Kidney (tissue), 14 donors: Measurements from ENCODE around the gene RBM15B. TPM values are rescaled to one million over a fixed set of nuclear protein-coding genes. Genes with fewer than 3 reads are reported as not detected.

Source experiments
- DNase-seq, 5 donors: peaks; one replicate each; pipeline ENCODE4 v3.0.0-alpha.2; 2013 to 2020
- FAIRE-seq: peaks from 2 replicates; lab custom pipeline; 2012; peaks lifted over from hg19 to GRCh38; lab: Jason Lieb, UNC
- H3K27ac ChIP-seq, 2 donors: one replicate each; pipeline ENCODE4 v1.7.0; 2013; ENCODE audit warnings: low read depth in 2 of 2, low read length in 2 of 2, inconsistent platforms in 1 of 2
- H3K27me3 ChIP-seq: one replicate; pipeline ENCODE4 v1.7.1; 2013; ENCODE audit warnings: low read length, inconsistent platforms; ENCODE audit not compliant: control insufficient read depth, insufficient read depth
- H3K36me3 ChIP-seq, 3 donors: one replicate each; pipeline versions ENCODE4 v1.7.0 to v1.7.1; 2013; ENCODE audit warnings: low read length in 3 of 3, control low read depth in 1 of 3, inconsistent platforms in 1 of 3; ENCODE audit not compliant: insufficient read depth in 3 of 3, control insufficient read depth in 2 of 3
- H3K4me1 ChIP-seq, 3 donors: one replicate each; pipeline versions ENCODE4 v1.7.0 to v1.7.1; 2013; ENCODE audit warnings: low read length in 3 of 3, inconsistent platforms in 1 of 3, low read depth in 1 of 3; ENCODE audit not compliant: control insufficient read depth in 2 of 3, insufficient read depth in 2 of 3
- H3K4me3 ChIP-seq, 3 donors: one replicate each; pipeline versions ENCODE4 v1.7.0 to v1.8.1; 2013; ENCODE audit warnings: low read length in 3 of 3, control low read depth in 1 of 3, inconsistent platforms in 1 of 3
- H3K9ac ChIP-seq, 3 donors: one replicate each; pipeline versions ENCODE4 v1.7.0 to v1.7.1; 2013; ENCODE audit warnings: low read length in 3 of 3, control low read depth in 1 of 3, inconsistent platforms in 1 of 3
- H3K9me3 ChIP-seq, 3 donors: one replicate each; pipeline versions ENCODE4 v1.7.0 to v1.7.1; 2013; ENCODE audit warnings: low read length in 3 of 3, control low read depth in 1 of 3, inconsistent platforms in 1 of 3; ENCODE audit not compliant: control insufficient read depth in 2 of 3, insufficient read depth in 1 of 3
- intact Hi-C: fragments of 100-400 bp; cut with DNase I; formaldehyde crosslinking; loops from one replicate; pipeline ENCODE4 v1.11.1; 2022
- polyA plus RNA-seq: library from polyadenylated mRNA; stranded (reverse); fragments of 350-450 nt; fragmentation: Illumina TruSeq; extraction: RNeasy Lipid Tissue Mini Kit (QIAGEN cat#74804); gene quantifications from one replicate; pipeline ENCODE4 v1.2.3, GENCODE V29; 2014; ENCODE audit warnings: low read depth, low replicate concordance; ENCODE audit not compliant: insufficient read depth
- total RNA-seq: library from RNA; stranded (reverse); fragmentation: NEBNext Ultra II Directional; extraction: Animal tissue kit (Norgen Biotek cat#: 25700); gene quantifications from one replicate; pipeline ENCODE4 v1.2.1, GENCODE V29; 2021
- TF ChIP-seq, protein P1 (sequence below): IDR thresholded peaks from 3 replicates; pipeline ENCODE4 v1.5.1; 2012; ENCODE audit warnings: mild to moderate bottlenecking, moderate library complexity, borderline replicate concordance; ENCODE audit not compliant: insufficient read depth; ENCODE audit errors: extremely low read depth
- donor health status: control.
- donor health status: control.
- donor health status: control.
- donor health status: control.
- donor health status: control.
- donor health status: DM: yes; HTN: yes; CAD: no.
- donor health status: Normal renal cell carcinoma (clear cell type).

Gene RBM15B
- total and polyA plus RNA-seq, 2 donors from 2014 or later, result 9.8 to 28.0 TPM

DNA sequence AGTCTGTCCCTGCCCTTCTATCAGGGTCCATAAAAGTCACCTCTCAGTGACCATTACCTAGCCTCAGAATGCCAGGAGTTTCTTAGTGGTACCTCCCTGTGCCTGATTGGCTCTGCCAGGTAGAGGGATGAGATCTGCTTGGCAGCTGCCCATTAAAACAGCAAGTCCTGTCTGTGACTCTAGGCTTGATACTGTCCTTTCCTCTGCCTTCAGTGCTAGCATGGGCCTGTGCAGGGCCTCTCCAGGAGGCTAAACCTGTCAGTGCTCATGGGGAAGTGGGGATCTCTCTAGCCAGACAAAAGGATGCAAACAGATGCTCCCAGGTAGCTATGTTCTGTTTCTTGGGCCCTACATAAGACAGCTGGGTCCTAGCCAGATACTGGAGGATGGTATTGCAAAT is 15.9 kb upstream of the RBM15B start:
- no peak overlapping the region for H3K4me3 ChIP-seq
- no peaks in the 10 kb centered on the region for H3K27me3 ChIP-seq
- H3K9me3 ChIP-seq, result no peaks in the 10 kb centered on the region
- intact Hi-C loops, result loop anchor here (10.0 kb wide), 2 partner anchors 270 to 750 kb away; no protein-coding TSS in a partner anchor
- DNase-seq (peak in 1 of 5 donors; percentile 12), FAIRE-seq (no peak)
- TF ChIP-seq, protein P1, sequence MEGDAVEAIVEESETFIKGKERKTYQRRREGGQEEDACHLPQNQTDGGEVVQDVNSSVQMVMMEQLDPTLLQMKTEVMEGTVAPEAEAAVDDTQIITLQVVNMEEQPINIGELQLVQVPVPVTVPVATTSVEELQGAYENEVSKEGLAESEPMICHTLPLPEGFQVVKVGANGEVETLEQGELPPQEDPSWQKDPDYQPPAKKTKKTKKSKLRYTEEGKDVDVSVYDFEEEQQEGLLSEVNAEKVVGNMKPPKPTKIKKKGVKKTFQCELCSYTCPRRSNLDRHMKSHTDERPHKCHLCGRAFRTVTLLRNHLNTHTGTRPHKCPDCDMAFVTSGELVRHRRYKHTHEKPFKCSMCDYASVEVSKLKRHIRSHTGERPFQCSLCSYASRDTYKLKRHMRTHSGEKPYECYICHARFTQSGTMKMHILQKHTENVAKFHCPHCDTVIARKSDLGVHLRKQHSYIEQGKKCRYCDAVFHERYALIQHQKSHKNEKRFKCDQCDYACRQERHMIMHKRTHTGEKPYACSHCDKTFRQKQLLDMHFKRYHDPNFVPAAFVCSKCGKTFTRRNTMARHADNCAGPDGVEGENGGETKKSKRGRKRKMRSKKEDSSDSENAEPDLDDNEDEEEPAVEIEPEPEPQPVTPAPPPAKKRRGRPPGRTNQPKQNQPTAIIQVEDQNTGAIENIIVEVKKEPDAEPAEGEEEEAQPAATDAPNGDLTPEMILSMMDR, result no peak
- no peak overlapping the region for H3K27ac ChIP-seq
- H3K4me1 ChIP-seq, result no peaks in the 10 kb centered on the region
- no peaks in the 10 kb centered on the region for H3K36me3 ChIP-seq
- H3K9ac ChIP-seq, result no peak overlapping the region

DNA sequence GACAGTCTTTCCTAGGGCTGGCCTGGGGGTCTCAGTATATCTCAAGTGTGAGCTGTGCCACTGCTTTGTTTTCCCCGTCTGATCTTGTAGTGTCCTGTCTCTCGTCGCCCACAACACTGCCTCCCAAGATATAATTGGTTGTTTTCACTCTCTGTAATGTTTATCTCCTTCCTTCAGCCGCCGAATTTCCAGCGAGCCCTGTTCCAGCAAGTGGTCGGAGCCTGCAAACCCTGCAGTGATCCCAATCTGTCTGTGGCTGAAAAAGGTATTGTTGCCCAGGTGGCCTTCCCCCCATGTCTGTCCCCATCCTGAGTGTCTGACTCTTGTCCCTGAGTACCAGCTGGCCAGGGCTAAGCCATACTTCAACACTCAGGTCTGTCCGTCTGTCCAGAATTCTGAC is 15.5 kb upstream of the RBM15B start:
- FAIRE-seq (no peak), DNase-seq (peak in 1 of 5 donors; percentile 27)
- Histone ChIP-seq H3K4me1 (no peaks in the 10 kb centered on the region), H3K9me3 (no peaks in the 10 kb centered on the region), H3K9ac (no peak overlapping the region), H3K27me3 (no peaks in the 10 kb centered on the region), H3K27ac (no peak overlapping the region), H3K36me3 (no peaks in the 10 kb centered on the region), H3K4me3 (no peak overlapping the region)
- intact Hi-C loops, result loop anchor here (10.0 kb wide), 2 partner anchors 271 to 751 kb away; no protein-coding TSS in a partner anchor
- TF ChIP-seq, protein P1, result no peak

DNA sequence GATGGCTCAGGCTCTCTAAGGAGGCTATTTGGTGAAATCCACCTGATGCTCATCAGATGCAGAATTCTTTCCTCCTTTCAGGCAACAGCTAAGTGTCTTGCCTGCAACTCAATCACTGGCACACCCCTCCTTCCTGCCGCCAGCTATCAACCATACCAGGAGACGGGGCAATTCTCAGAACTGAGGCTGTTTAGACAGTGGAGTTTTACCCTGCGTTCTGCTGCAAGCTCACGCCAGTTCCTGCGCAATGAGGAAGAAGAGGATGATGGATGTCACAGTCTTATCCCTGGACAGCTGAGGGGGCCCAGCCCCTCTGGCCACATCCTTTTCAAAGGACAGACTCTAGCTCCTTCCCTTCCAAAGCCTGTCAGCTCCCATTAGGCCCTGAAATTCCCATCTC is 13.0 kb upstream of the RBM15B start:
- no peak for FAIRE-seq
- H3K4me3 ChIP-seq, result no peak overlapping the region
- no peaks in the 10 kb centered on the region for H3K27me3 ChIP-seq
- H3K9me3 ChIP-seq, result no peaks in the 10 kb centered on the region
- H3K4me1 ChIP-seq, result no peaks in the 10 kb centered on the region
- no peaks in the 10 kb centered on the region for H3K36me3 ChIP-seq
- H3K27ac ChIP-seq, result no peak overlapping the region
- no peak overlapping the region for H3K9ac ChIP-seq
- intact Hi-C loops, result loop anchor here (10.0 kb wide), 2 partner anchors 273 to 753 kb away; no protein-coding TSS in a partner anchor
- peak in 1 of 5 donors; percentile 8 for DNase-seq
- TF ChIP-seq, protein P1, result no peak

DNA sequence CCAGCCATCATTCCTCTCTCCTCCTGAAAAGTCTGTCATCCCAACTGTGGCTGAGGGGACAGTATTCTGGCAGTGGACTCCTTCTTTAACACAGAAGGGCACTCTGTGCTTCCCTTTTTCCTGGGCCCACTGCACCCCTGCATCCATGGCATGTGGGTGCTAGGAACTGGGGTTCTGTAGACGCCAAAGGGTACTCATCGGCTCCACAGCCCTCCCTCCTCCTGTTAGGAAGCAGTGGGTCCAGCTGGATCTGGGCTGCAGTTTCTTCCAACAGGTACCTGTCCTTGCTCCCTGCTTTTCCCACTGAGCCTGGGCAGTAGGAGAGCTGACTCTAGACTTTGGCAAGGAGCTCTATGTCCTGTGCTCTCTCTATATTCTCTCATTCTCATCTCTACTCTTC is 12.4 kb upstream of the RBM15B start:
- TF ChIP-seq, protein P1, result no peak
- intact Hi-C loops, result loop anchor here (10.0 kb wide), 2 partner anchors 274 to 754 kb away; no protein-coding TSS in a partner anchor
- Histone ChIP-seq H3K4me1 (peaks cover 0 to 3% (median 3%) of the 10 kb centered on the region in 3 donors), H3K27ac (no peak overlapping the region), H3K27me3 (no peaks in the 10 kb centered on the region), H3K4me3 (no peak overlapping the region), H3K36me3 (no peaks in the 10 kb centered on the region), H3K9ac (no peak overlapping the region), H3K9me3 (no peaks in the 10 kb centered on the region)
- FAIRE-seq (no peak), DNase-seq (peak in 1 of 5 donors; percentile 25)
